Measurements from ENCODE around the gene METTL22. TPM values are rescaled to one million over a fixed set of nuclear protein-coding genes. Genes with fewer than 3 reads are reported as not detected.

Gene METTL22
- total RNA-seq, 3 donors from 2014 or later, result 26.9 to 36.1 (median 27.4) TPM

DNA sequence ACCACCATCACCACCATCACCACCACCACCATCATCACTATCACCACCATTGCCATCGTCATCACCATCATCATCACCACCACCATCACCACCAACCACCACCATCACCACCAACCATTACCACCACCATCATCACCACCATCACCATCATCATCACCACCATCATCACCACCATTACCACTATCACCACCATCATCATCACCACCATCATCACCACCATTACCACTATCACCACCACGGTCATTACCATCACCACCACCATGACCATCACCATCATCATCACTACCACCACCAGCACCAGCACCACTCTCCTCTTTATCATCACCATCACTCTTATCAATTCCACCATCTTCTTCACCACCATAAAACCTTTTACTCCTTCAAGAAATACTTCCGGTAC, 30.0 kb upstream of the METTL22 start:
- intact Hi-C loops (cut with DNase I; ENCODE audit: low total_unique reads), result no loop called here
- no peak for DNase-seq (ENCODE audit: low spot score in 2 of 2)
- TF ChIP-seq, protein P1, sequence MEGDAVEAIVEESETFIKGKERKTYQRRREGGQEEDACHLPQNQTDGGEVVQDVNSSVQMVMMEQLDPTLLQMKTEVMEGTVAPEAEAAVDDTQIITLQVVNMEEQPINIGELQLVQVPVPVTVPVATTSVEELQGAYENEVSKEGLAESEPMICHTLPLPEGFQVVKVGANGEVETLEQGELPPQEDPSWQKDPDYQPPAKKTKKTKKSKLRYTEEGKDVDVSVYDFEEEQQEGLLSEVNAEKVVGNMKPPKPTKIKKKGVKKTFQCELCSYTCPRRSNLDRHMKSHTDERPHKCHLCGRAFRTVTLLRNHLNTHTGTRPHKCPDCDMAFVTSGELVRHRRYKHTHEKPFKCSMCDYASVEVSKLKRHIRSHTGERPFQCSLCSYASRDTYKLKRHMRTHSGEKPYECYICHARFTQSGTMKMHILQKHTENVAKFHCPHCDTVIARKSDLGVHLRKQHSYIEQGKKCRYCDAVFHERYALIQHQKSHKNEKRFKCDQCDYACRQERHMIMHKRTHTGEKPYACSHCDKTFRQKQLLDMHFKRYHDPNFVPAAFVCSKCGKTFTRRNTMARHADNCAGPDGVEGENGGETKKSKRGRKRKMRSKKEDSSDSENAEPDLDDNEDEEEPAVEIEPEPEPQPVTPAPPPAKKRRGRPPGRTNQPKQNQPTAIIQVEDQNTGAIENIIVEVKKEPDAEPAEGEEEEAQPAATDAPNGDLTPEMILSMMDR (IDR thresholded peaks at IDR 0.05), result no peak
- TF ChIP-seq POLR2AphosphoS5 (IDR thresholded peaks at IDR 0.05), result no peak
- TF ChIP-seq POLR2A (IDR thresholded peaks at IDR 0.05), result no peak
- peaks cover 0 to 6% of the 10 kb centered on the region in 2 donors for H3K9me3 ChIP-seq
- peaks cover 0 to 7% of the 10 kb centered on the region in 2 donors for H3K4me1 ChIP-seq
- no peak overlapping the region for H3K4me3 ChIP-seq
- peaks cover 7 to 46% of the 10 kb centered on the region in 2 donors for H3K27me3 ChIP-seq
- no peak overlapping the region for H3K27ac ChIP-seq
- H3K36me3 ChIP-seq, result no peaks in the 10 kb centered on the region

DNA sequence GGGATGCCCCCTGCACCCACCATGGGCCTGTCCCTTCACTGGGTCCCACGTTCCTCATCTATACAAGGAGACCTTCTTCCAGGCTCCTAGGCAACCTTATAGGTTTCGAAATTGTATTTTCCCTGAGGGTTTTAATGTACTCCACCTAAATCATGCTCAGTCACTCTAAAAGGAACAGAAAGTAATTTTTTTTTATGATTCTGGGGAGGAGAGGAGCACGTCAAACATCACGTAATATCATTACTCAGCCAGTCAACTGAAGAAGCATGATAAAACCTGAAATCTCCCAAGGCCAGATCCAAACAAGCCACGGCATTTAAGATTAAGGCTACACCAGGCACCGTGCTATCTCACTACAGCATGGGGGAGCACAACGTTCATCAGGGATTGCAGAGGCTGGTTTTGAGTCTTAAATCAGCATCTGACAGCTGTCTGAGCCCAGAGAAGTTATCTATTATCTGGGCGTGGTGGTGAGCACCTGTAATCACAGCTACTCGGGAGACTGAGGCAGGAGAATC, 27.3 kb upstream of the METTL22 start:
- Histone ChIP-seq H3K4me1 (peaks cover 0 to 5% of the 10 kb centered on the region in 2 donors), H3K4me3 (no peak overlapping the region), H3K27ac (no peak overlapping the region), H3K9me3 (peaks cover 0 to 13% of the 10 kb centered on the region in 2 donors), H3K27me3 (peaks cover 6 to 27% of the 10 kb centered on the region in 2 donors), H3K36me3 (no peaks in the 10 kb centered on the region)
- DNase-seq (ENCODE audit: low spot score in 2 of 2), result no peak
- TF ChIP-seq POLR2A (IDR thresholded peaks at IDR 0.05), result no peak
- TF ChIP-seq, protein P1 (IDR thresholded peaks at IDR 0.05), result no peak
- no peak for TF ChIP-seq POLR2AphosphoS5 (IDR thresholded peaks at IDR 0.05)
- intact Hi-C loops (cut with DNase I; ENCODE audit: low total_unique reads), result no loop called here

DNA sequence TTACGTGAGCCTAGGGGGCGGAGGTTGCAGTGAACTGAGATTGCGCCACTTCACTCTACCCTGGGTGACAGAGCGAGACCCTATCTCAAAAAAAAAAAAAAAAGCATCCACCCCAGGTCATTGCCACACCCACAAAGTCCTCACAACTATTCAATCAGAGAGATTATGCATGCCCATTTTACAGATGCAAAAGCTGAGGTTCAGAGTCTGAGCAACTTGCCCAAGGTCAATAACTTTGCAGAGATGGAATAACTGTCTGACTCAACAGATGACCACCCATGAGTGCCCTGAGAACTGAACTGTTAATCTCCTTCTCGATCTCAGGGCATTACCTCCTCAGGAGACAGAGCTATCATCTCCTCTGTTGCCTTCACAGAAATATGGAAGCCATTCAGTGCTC, 25.7 kb upstream of the METTL22 start:
- no peak for DNase-seq (ENCODE audit: low spot score in 2 of 2)
- no peak overlapping the region for H3K27ac ChIP-seq
- no peak overlapping the region for H3K4me3 ChIP-seq
- peaks cover 0 to 13% of the 10 kb centered on the region in 2 donors for H3K9me3 ChIP-seq
- TF ChIP-seq, protein P1 (IDR thresholded peaks at IDR 0.05), result no peak
- TF ChIP-seq POLR2A (IDR thresholded peaks at IDR 0.05) (no peak), POLR2AphosphoS5 (IDR thresholded peaks at IDR 0.05) (no peak)
- H3K27me3 ChIP-seq, result peaks cover 0 to 12% of the 10 kb centered on the region in 2 donors
- no peaks in the 10 kb centered on the region for H3K36me3 ChIP-seq
- no peaks in the 10 kb centered on the region for H3K4me1 ChIP-seq
- intact Hi-C loops (cut with DNase I; ENCODE audit: low total_unique reads), result no loop called here

DNA sequence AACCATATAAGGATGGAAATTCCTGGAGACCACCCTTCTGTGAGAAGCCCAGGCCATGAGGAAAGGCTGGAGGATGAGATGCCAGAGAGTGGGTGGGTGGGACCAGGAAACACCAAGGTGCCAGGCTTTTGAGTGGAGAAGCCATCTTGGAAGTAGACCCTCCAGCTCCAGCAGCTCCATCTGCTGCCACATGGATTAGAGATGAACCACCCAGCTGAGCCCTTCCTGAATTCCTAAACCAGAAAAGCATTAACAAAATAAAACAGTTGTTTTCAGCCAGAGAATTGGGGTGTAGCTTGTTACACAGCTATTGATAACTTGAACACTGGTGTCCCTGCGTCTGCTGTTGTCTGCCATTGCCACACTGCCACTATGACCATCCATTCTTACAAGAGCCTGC, 24.9 kb upstream of the METTL22 start:
- H3K4me3 ChIP-seq, result no peak overlapping the region
- H3K27ac ChIP-seq, result no peak overlapping the region
- TF ChIP-seq, protein P1 (IDR thresholded peaks at IDR 0.05), result no peak
- TF ChIP-seq POLR2A (IDR thresholded peaks at IDR 0.05), result no peak
- no peak for TF ChIP-seq POLR2AphosphoS5 (IDR thresholded peaks at IDR 0.05)
- intact Hi-C loops (cut with DNase I; ENCODE audit: low total_unique reads), result no loop called here
- no peaks in the 10 kb centered on the region for H3K36me3 ChIP-seq
- no peak for DNase-seq (ENCODE audit: low spot score in 2 of 2)
- no peaks in the 10 kb centered on the region for H3K4me1 ChIP-seq
- peaks cover 0 to 13% of the 10 kb centered on the region in 2 donors for H3K9me3 ChIP-seq
- H3K27me3 ChIP-seq, result peaks cover 0 to 11% of the 10 kb centered on the region in 2 donors

DNA sequence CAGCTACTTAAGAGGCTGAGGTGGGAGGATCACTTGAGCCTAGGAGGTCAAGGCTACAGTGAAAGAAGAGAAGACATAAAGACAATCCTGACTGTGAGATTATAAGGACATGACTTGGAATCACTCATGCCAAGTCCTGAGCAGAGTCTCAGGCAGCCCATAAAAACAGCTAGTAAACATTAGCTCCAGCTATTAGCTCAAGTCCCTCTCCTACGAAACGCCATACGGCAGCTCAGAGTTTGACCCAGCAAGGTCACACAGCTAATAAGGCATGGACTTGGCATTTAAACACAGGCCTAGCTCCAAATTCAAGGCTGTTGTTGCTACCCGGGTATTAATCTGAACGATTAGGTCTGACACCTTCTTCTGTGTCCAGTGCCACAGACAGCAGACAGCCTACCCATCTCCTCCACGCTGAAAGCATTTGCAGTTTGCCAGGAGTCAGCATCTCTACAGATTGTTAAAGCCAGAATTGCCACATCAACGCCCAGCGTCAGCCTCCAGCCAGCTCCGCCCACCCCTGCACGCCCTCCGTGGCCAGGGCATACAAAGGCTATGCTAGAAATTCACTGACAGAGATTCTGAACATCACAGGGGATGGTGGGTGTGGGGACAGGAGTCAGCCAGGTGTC, 21.2 kb upstream of the METTL22 start:
- Histone ChIP-seq H3K4me1 (no peaks in the 10 kb centered on the region), H3K27ac (no peak overlapping the region), H3K9me3 (peaks cover 0 to 13% of the 10 kb centered on the region in 2 donors), H3K4me3 (no peak overlapping the region), H3K27me3 (no peaks in the 10 kb centered on the region), H3K36me3 (no peaks in the 10 kb centered on the region)
- DNase-seq (ENCODE audit: low spot score in 2 of 2), result no peak
- TF ChIP-seq POLR2A (IDR thresholded peaks at IDR 0.05), result no peak
- no peak for TF ChIP-seq POLR2AphosphoS5 (IDR thresholded peaks at IDR 0.05)
- TF ChIP-seq, protein P1 (IDR thresholded peaks at IDR 0.05), result no peak
- intact Hi-C loops (cut with DNase I; ENCODE audit: low total_unique reads), result no loop called here
